Measurements from ENCODE around the gene CUL5.
A peak's percentile ranks its signal among the peaks of the same experiment; 100 is the strongest.

CUL5 gene

GRCh38 chr11:108008656-108009496 lies at the start of gene CUL5:
CUL5 (plus strand) TSS chr11:108008898; CDS start chr11:108009349, 451 bp downstream.
- peak; percentile 89 for DNase-seq

- DNase-seq: no peak
Observed at GRCh38 chr11:107961480-107961879, 47.2 kb upstream of the CUL5 start.

GRCh38 chr11:107962181-107962580 lies 46.5 kb upstream of the CUL5 start:
- DNase-seq: no peak

- DNase-seq: no peak
Observed at GRCh38 chr11:107963091-107963490, 45.6 kb upstream of the CUL5 start.

GRCh38 chr11:107969219-107969618 lies 39.5 kb upstream of the CUL5 start:
- no peak for DNase-seq

- no peak for DNase-seq
Observed at GRCh38 chr11:107970049-107970448, 38.6 kb upstream of the CUL5 start.

GRCh38 chr11:107973641-107974040 lies 35.1 kb upstream of the CUL5 start:
- no peak for DNase-seq

GRCh38 chr11:107988397-107989158 lies 20.1 kb upstream of the CUL5 start:
- DNase-seq: no peak

GRCh38 chr11:107991868-107992414 lies 16.8 kb upstream of the CUL5 start:
- DNase-seq: no peak

- DNase-seq: no peak
Observed at GRCh38 chr11:107996006-107996776, 12.5 kb upstream of the CUL5 start.

- no peak for DNase-seq
Observed at GRCh38 chr11:107998761-107999160, 9.9 kb upstream of the CUL5 start.

GRCh38 chr11:107999759-108000455 lies 8.8 kb upstream of the CUL5 start:
- peak; percentile 57 for DNase-seq

GRCh38 chr11:108002476-108002875 lies 6.2 kb upstream of the CUL5 start:
- no peak for DNase-seq

- DNase-seq: no peak
Observed at GRCh38 chr11:108003623-108004022, 5.1 kb upstream of the CUL5 start.

GRCh38 chr11:108007819-108008218 lies 879 bp upstream of the CUL5 start:
- DNase-seq: no peak

GRCh38 chr11:108009497-108010370 lies 1.0 kb downstream of the CUL5 start:
- DNase-seq: no peak

GRCh38 chr11:108012139-108012725 lies 3.5 kb downstream of the CUL5 start:
- DNase-seq: no peak

- no peak for DNase-seq
Observed at GRCh38 chr11:108016647-108017046, 7.9 kb downstream of the CUL5 start.

GRCh38 chr11:108018708-108019107 lies 10.0 kb downstream of the CUL5 start:
- DNase-seq: no peak

- DNase-seq: no peak
Observed at GRCh38 chr11:108019870-108020540, 11.3 kb downstream of the CUL5 start.
